OCI-M1 (cell line): ENCODE data around the gene GPER1.

Source experiments
- DNase-seq: peaks from one replicate; lab custom pipeline; 2025; lab: John Stamatoyannopoulos, UW

The GPER1 gene

GRCh38 chr7:1090236-1090635 is 2.3 kb downstream of the GPER1 start:
- DNase-seq: no peak

- no peak for DNase-seq
Measured at GRCh38 chr7:1090686-1091643, 3.1 kb downstream of the GPER1 start.

GRCh38 chr7:1091644-1092027 is 3.7 kb downstream of the GPER1 start:
- DNase-seq: no peak

GRCh38 chr7:1092161-1092632 is 4.3 kb downstream of the GPER1 start:
- no peak for DNase-seq

GRCh38 chr7:1092806-1093501 is 5.0 kb downstream of the GPER1 start:
- no peak for DNase-seq

GRCh38 chr7:1093502-1093843 is 5.6 kb downstream of the GPER1 start:
- no peak for DNase-seq

- no peak for DNase-seq
Measured at GRCh38 chr7:1093916-1094508, 6.1 kb downstream of the GPER1 start.

GRCh38 chr7:1094870-1095269 is 7.0 kb downstream of the GPER1 start:
- DNase-seq: no peak

- no peak for DNase-seq
Measured at GRCh38 chr7:1095621-1096155, 7.8 kb downstream of the GPER1 start.

GRCh38 chr7:1096156-1097119 is 8.5 kb downstream of the GPER1 start:
- no peak for DNase-seq

- DNase-seq: no peak
Measured at GRCh38 chr7:1097120-1097504, 9.2 kb downstream of the GPER1 start.

- no peak for DNase-seq
Measured at GRCh38 chr7:1098243-1099153, 10.6 kb downstream of the GPER1 start.

- no peak for DNase-seq
Measured at GRCh38 chr7:1099154-1099542, 11.2 kb downstream of the GPER1 start.

GRCh38 chr7:1099637-1100036 is 11.7 kb downstream of the GPER1 start:
- no peak for DNase-seq

GRCh38 chr7:1100386-1100785 is 12.5 kb downstream of the GPER1 start:
- DNase-seq: no peak

- DNase-seq: no peak
Measured at GRCh38 chr7:1100834-1101562, 13.1 kb downstream of the GPER1 start.

GRCh38 chr7:1101563-1102431 is 13.9 kb downstream of the GPER1 start:
- no peak for DNase-seq

GRCh38 chr7:1103009-1103788 is 15.3 kb downstream of the GPER1 start:
- no peak for DNase-seq
